HL-60 (cell line): ENCODE data around the gene SEC31B.

Experiments
- GABPA ChIP-seq: IDR thresholded peaks from 2 replicates; pipeline ENCODE4 v1.6.1; 2012; ENCODE audit warnings: low read depth
- POLR2AphosphoS5 ChIP-seq: IDR thresholded peaks from 2 replicates; pipeline ENCODE4 v1.6.1; 2012; ENCODE audit warnings: low read depth
- TF ChIP-seq, protein P1 (sequence below): IDR thresholded peaks from one replicate; pipeline ENCODE4 v1.5.1; 2011; ENCODE audit warnings: low read length, control low read depth, inconsistent platforms; ENCODE audit not compliant: insufficient read depth
- TF ChIP-seq, protein P2 (sequence below): IDR thresholded peaks from 2 replicates; pipeline ENCODE4 v1.6.1; 2012; ENCODE audit warnings: low read depth; ENCODE audit not compliant: insufficient replicate concordance

- TF ChIP-seq POLR2AphosphoS5 = no peak
- TF ChIP-seq, protein P1, sequence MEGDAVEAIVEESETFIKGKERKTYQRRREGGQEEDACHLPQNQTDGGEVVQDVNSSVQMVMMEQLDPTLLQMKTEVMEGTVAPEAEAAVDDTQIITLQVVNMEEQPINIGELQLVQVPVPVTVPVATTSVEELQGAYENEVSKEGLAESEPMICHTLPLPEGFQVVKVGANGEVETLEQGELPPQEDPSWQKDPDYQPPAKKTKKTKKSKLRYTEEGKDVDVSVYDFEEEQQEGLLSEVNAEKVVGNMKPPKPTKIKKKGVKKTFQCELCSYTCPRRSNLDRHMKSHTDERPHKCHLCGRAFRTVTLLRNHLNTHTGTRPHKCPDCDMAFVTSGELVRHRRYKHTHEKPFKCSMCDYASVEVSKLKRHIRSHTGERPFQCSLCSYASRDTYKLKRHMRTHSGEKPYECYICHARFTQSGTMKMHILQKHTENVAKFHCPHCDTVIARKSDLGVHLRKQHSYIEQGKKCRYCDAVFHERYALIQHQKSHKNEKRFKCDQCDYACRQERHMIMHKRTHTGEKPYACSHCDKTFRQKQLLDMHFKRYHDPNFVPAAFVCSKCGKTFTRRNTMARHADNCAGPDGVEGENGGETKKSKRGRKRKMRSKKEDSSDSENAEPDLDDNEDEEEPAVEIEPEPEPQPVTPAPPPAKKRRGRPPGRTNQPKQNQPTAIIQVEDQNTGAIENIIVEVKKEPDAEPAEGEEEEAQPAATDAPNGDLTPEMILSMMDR = no peak
- TF ChIP-seq, protein P2, sequence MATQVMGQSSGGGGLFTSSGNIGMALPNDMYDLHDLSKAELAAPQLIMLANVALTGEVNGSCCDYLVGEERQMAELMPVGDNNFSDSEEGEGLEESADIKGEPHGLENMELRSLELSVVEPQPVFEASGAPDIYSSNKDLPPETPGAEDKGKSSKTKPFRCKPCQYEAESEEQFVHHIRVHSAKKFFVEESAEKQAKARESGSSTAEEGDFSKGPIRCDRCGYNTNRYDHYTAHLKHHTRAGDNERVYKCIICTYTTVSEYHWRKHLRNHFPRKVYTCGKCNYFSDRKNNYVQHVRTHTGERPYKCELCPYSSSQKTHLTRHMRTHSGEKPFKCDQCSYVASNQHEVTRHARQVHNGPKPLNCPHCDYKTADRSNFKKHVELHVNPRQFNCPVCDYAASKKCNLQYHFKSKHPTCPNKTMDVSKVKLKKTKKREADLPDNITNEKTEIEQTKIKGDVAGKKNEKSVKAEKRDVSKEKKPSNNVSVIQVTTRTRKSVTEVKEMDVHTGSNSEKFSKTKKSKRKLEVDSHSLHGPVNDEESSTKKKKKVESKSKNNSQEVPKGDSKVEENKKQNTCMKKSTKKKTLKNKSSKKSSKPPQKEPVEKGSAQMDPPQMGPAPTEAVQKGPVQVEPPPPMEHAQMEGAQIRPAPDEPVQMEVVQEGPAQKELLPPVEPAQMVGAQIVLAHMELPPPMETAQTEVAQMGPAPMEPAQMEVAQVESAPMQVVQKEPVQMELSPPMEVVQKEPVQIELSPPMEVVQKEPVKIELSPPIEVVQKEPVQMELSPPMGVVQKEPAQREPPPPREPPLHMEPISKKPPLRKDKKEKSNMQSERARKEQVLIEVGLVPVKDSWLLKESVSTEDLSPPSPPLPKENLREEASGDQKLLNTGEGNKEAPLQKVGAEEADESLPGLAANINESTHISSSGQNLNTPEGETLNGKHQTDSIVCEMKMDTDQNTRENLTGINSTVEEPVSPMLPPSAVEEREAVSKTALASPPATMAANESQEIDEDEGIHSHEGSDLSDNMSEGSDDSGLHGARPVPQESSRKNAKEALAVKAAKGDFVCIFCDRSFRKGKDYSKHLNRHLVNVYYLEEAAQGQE = no peak
- TF ChIP-seq GABPA = no peak
Observed at GRCh38 chr10:100447663-100448062, 72.0 kb downstream of the SEC31B start.
